Keratinocyte (primary cell): ENCODE measurements around the gene MIF. TPM values are rescaled to one million over a fixed set of nuclear protein-coding genes. Genes with fewer than 3 reads are reported as not detected.
A peak's percentile ranks its signal among the peaks of the same experiment; 100 is the strongest.

Experiments used
- DNase-seq: peaks from one replicate; pipeline ENCODE4 v3.0.0-alpha.2; 2011; ENCODE audit warnings: low read depth, missing footprints, low spot score
- FAIRE-seq: peaks from 2 replicates; lab custom pipeline; 2011; peaks lifted over from hg19 to GRCh38; lab: Jason Lieb, UNC
- H2AFZ ChIP-seq: 2 replicates; pipeline ENCODE4 v1.6.0; 2012; ENCODE audit warnings: low read length, control low read depth, inconsistent platforms; ENCODE audit not compliant: control insufficient read depth
- H3K27ac ChIP-seq: 2 replicates; pipeline ENCODE4 v1.5.1; 2011; ENCODE audit warnings: low read length; ENCODE audit not compliant: control insufficient read depth, insufficient read depth
- H3K27me3 ChIP-seq: 3 replicates; pipeline ENCODE4 v1.6.0; 2011; ENCODE audit warnings: low read length; ENCODE audit not compliant: control insufficient read depth, insufficient read depth; ENCODE audit errors: extremely low read depth
- H3K36me3 ChIP-seq, 2 experiments: 2 replicates in 1 of 2; 3 replicates in 1 of 2; pipeline ENCODE4 v1.5.1; 2011; ENCODE audit warnings: low read length in 2 of 2, mild to moderate bottlenecking in 1 of 2; ENCODE audit not compliant: control insufficient read depth in 2 of 2, insufficient read depth in 2 of 2; ENCODE audit errors: extremely low read depth in 1 of 2
- H3K4me1 ChIP-seq: 3 replicates; pipeline ENCODE4 v1.5.1; 2011; ENCODE audit warnings: low read length; ENCODE audit not compliant: control insufficient read depth, insufficient read depth; ENCODE audit errors: extremely low read depth
- H3K4me2 ChIP-seq: 3 replicates; pipeline ENCODE4 v1.6.0; 2011; ENCODE audit warnings: low read depth, low read length; ENCODE audit not compliant: control insufficient read depth, insufficient read depth; ENCODE audit errors: extremely low read depth
- H3K4me3 ChIP-seq, 3 experiments: fragments of 200-600 bp in 1 of 3; sonication (generic) in 1 of 3; 2 replicates in 2 of 3; 3 replicates in 1 of 3; pipeline ENCODE4 v1.5.1; 2011 to 2016; ENCODE audit warnings: low read length in 3 of 3, mild to moderate bottlenecking in 3 of 3, control low read depth in 2 of 3, inconsistent platforms in 1 of 3, low read depth in 1 of 3, mixed read lengths in 1 of 3, mixed run types in 1 of 3, moderate library complexity in 1 of 3; ENCODE audit not compliant: control insufficient read depth in 2 of 3, insufficient read depth in 2 of 3; ENCODE audit errors: extremely low read depth in 1 of 3
- H3K79me2 ChIP-seq: 2 replicates; pipeline ENCODE4 v1.6.0; 2012; ENCODE audit warnings: low read length; ENCODE audit not compliant: control insufficient read depth, insufficient read depth
- H3K9ac ChIP-seq: 3 replicates; pipeline ENCODE4 v1.6.0; 2011; ENCODE audit warnings: low read length; ENCODE audit not compliant: control insufficient read depth, insufficient read depth; ENCODE audit errors: extremely low read depth
- H3K9me1 ChIP-seq: 3 replicates; pipeline ENCODE4 v1.6.0; 2011; ENCODE audit warnings: low read length; ENCODE audit not compliant: control insufficient read depth, insufficient read depth; ENCODE audit errors: extremely low read depth
- H3K9me3 ChIP-seq: 2 replicates; pipeline ENCODE4 v1.5.1; 2012; ENCODE audit warnings: low read depth, low read length; ENCODE audit not compliant: control insufficient read depth
- H4K20me1 ChIP-seq: 3 replicates; pipeline ENCODE4 v1.6.0; 2011; ENCODE audit warnings: low read length; ENCODE audit not compliant: control insufficient read depth, insufficient read depth; ENCODE audit errors: extremely low read depth
- CTCF ChIP-seq, 3 experiments: IDR thresholded peaks in 1 of 3; conservative IDR thresholded peaks in 1 of 3; optimal IDR thresholded peaks in 1 of 3; 2 replicates in 2 of 3; 3 replicates in 1 of 3; pipeline versions ENCODE3 to v1.5.1; 2011; ENCODE audit warnings: low read length in 3 of 3, mild to moderate bottlenecking in 3 of 3, moderate library complexity in 2 of 3, control low read depth in 1 of 3, inconsistent platforms in 1 of 3; ENCODE audit not compliant: insufficient read depth in 2 of 3; ENCODE audit errors: extremely low read depth in 1 of 3
- EZH2 ChIP-seq: IDR thresholded peaks from one replicate; pipeline ENCODE4 v1.6.1; 2012; ENCODE audit warnings: inconsistent platforms, mild to moderate bottlenecking, low read length, moderate library complexity
- dilution Hi-C: fragments of 300-500 bp; cut with MboI; formaldehyde crosslinking; loops from one replicate; pipeline ENCODE4 v1.7.0; 2020; ENCODE audit warnings: low sequenced_read_pairs; ENCODE audit not compliant: extremely low pct_ligation_motif_present
- polyA plus RNA-seq, 5 experiments: library from polyadenylated mRNA; depleted of rRNA in 3 of 5; stranded (reverse) in 3 of 5; stranded (forward) in 1 of 5; unstranded in 1 of 5; fragments of >200 nt; gene quantifications; 1 replicate in 1 of 5; 2 replicates in 3 of 5; 3 replicates in 1 of 5; pipeline versions ENCODE4 v1.2.1 to v1.2.3, GENCODE V29; 2011 to 2012; ENCODE audit warnings: missing spikeins in 2 of 5, low read depth in 1 of 5, low replicate concordance in 1 of 5

Gene MIF
- polyA plus RNA-seq, 1 donor (not counting 4 experiments of a cell fraction or from before 2014, with no cell fraction given): 340 TPM

- Histone ChIP-seq H2AFZ (no peak overlapping the region), H3K9me1 (no peaks in the 10 kb centered on the region), H3K36me3 (no peaks in the 10 kb centered on the region), H3K4me1 (peaks cover 18% of the 10 kb centered on the region), H3K27ac (no peak overlapping the region), H3K4me2 (peak overlapping the region; percentile 2), H3K9ac (no peak overlapping the region), H3K79me2 (no peaks in the 10 kb centered on the region), H3K4me3 (no peak overlapping the region), H3K9me3 (no peaks in the 10 kb centered on the region), H4K20me1 (no peaks in the 10 kb centered on the region), H3K27me3 (peaks cover 6% of the 10 kb centered on the region)
- peak; percentile 79 to 99 (median 86) for TF ChIP-seq CTCF (optimal IDR thresholded peaks at IDR 0.05 in 1 of 3, IDR thresholded peaks at IDR 0.05 in 1 of 3, conservative IDR thresholded peaks at IDR 0.05 in 1 of 3; ENCODE audit: extremely low read depth in 1 of 3, insufficient read depth in 2 of 3, low read length in 3 of 3)
- no peak for TF ChIP-seq EZH2
- no peak for FAIRE-seq
- dilution Hi-C loops: no loop called here
- no peak for DNase-seq
These were observed 44.9 kb upstream of the MIF start for GRCh38 chr22:23849009-23850006.

DNA sequence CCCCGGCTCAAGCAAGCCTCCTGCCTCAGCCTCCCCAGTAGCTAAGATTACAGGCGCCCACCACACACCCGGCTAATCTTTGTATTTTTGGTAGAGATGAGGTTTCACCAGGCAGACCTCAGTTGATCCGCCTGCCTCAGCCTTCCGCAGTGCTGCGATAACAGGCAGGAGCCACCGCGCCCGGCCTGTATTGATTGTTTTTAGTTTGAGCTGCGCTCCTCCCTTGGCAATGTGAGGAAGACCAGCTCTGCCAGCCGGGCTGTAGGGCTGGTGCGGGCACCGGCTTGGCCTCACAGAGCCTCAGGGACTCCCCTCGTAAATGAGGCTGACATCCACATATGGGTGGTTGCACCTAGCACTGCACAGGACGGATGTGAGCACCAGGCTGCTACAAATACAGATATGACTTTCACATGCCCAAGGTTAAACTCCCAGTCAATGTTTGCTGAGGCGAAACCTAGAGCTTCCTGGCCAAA, 44.0 kb upstream of the MIF start:
- Histone ChIP-seq H3K4me2 (peak overlapping the region; percentile 3), H3K9me3 (no peaks in the 10 kb centered on the region), H3K79me2 (no peaks in the 10 kb centered on the region)

More for the DNA sequence above, 44.0 kb upstream of the MIF start:
- no peak overlapping the region for H2AFZ ChIP-seq
- dilution Hi-C loops: no loop called here
- H3K27ac ChIP-seq: no peak overlapping the region
- no peaks in the 10 kb centered on the region for H3K36me3 ChIP-seq
- no peak for DNase-seq
- H4K20me1 ChIP-seq: no peaks in the 10 kb centered on the region
- H3K4me1 ChIP-seq: peaks cover 18% of the 10 kb centered on the region
- no peak overlapping the region for H3K4me3 ChIP-seq
- H3K27me3 ChIP-seq: peaks cover 6% of the 10 kb centered on the region
- no peaks in the 10 kb centered on the region for H3K9me1 ChIP-seq
- TF ChIP-seq CTCF (optimal IDR thresholded peaks at IDR 0.05 in 1 of 3, IDR thresholded peaks at IDR 0.05 in 1 of 3, conservative IDR thresholded peaks at IDR 0.05 in 1 of 3; ENCODE audit: extremely low read depth in 1 of 3, insufficient read depth in 2 of 3, low read length in 3 of 3) (no peak), EZH2 (no peak)
- FAIRE-seq: no peak
- no peak overlapping the region for H3K9ac ChIP-seq
